GM12878 (cell line): Measurements from ENCODE around the gene LYPD6. TPM values are rescaled to one million over a fixed set of nuclear protein-coding genes. Genes with fewer than 3 reads are reported as not detected.

Experiments used
- ATAC-seq: fragments of 200-7000 bp; cut with Tn5 transposase; 3 replicates; pipeline ENCODE4 v1.9.1; 2020; ENCODE audit warnings: mild to moderate bottlenecking, moderate library complexity
- BruUV-seq: library from RNA; stranded (reverse); fragments of 400-500 nt; replicated peaks from 2 replicates; lab custom pipeline; 2021; lab: Mats Ljungman, UMichigan
- CTCF ChIA-PET: fragments of 300-600 bp; sonication (Branson Sonifier 250); formaldehyde crosslinking; extraction: SDS; loops from one replicate; lab custom pipeline; 2021; ENCODE audit warnings: inconsistent platforms; lab: Yijun Ruan, JAX
- POLR2A ChIA-PET: fragments of 350-600 bp; formaldehyde crosslinking; extraction: SDS; loops from one replicate; lab custom pipeline; 2021; ENCODE audit warnings: inconsistent platforms; lab: Charles Lee
- RAD21 ChIA-PET: fragments of 300-600 bp; sonication (Branson Sonifier 250); formaldehyde crosslinking; loops from one replicate; lab custom pipeline; 2023; ENCODE audit warnings: antibody characterized with exemption; ENCODE audit not compliant: unreplicated experiment; lab: Charles Lee
- SMC1A ChIA-PET: fragments of 300-600 bp; sonication (Branson Sonifier 250); formaldehyde crosslinking; loops from one replicate; lab custom pipeline; 2023; ENCODE audit not compliant: unreplicated experiment, uncharacterized antibody; lab: Charles Lee
- DNase-seq: peaks from one replicate; pipeline ENCODE4 v3.0.0-alpha.2; 2011; ENCODE audit warnings: low read depth, low spot score
- FAIRE-seq: peaks from 3 replicates; lab custom pipeline; 2011; peaks lifted over from hg19 to GRCh38; lab: Jason Lieb, UNC
- H2AFZ ChIP-seq: 2 replicates; pipeline ENCODE4 v1.6.0; 2011; ENCODE audit warnings: low read depth, low read length, control low read depth; ENCODE audit not compliant: control insufficient read depth
- H3K27ac ChIP-seq: 2 replicates; pipeline ENCODE4 v1.5.1; 2011; ENCODE audit warnings: control low read depth; ENCODE audit not compliant: control insufficient read depth, insufficient read depth
- H3K27me3 ChIP-seq, 2 experiments: replicated peaks in 1 of 2; 2 replicates each; pipeline versions ENCODE4 v1.6.0 to v1.6.1; 2011; ENCODE audit warnings: low read length in 1 of 2; ENCODE audit not compliant: control insufficient read depth in 2 of 2, insufficient read depth in 2 of 2
- H3K36me3 ChIP-seq, 2 experiments: 2 replicates each; pipeline ENCODE4 v1.5.1; 2011; ENCODE audit warnings: low read length in 1 of 2; ENCODE audit not compliant: control insufficient read depth in 2 of 2, insufficient read depth in 2 of 2
- H3K4me1 ChIP-seq: 2 replicates; pipeline ENCODE4 v1.6.1; 2011; ENCODE audit warnings: mild to moderate bottlenecking, low read length, moderate library complexity, mixed read lengths; ENCODE audit not compliant: control insufficient read depth, insufficient read depth
- H3K4me2 ChIP-seq: 2 replicates; pipeline ENCODE4 v1.6.0; 2011; ENCODE audit warnings: control low read depth; ENCODE audit not compliant: control insufficient read depth, insufficient read depth
- H3K4me3 ChIP-seq: fragments of 200-600 bp; sonication (generic); 2 replicates; pipeline ENCODE4 v1.5.1; 2016
- H3K79me2 ChIP-seq: 2 replicates; pipeline ENCODE4 v1.6.0; 2011; ENCODE audit warnings: low read length; ENCODE audit not compliant: control insufficient read depth, insufficient read depth
- H3K9ac ChIP-seq: 2 replicates; pipeline ENCODE4 v1.8.0; 2011; ENCODE audit warnings: low read length, control low read depth, mixed read lengths; ENCODE audit not compliant: control insufficient read depth, insufficient read depth
- H3K9me3 ChIP-seq: replicated peaks from 3 replicates; pipeline ENCODE4 v1.5.1; 2011; ENCODE audit warnings: mild to moderate bottlenecking, low read length; ENCODE audit not compliant: control insufficient read depth, insufficient read depth
- H4K20me1 ChIP-seq: 2 replicates; pipeline ENCODE4 v1.6.0; 2011; ENCODE audit not compliant: control insufficient read depth, insufficient read depth
- CHD4 ChIP-seq: fragments of 200-600 bp; sonication (generic); IDR thresholded peaks from 2 replicates; pipeline ENCODE4 v1.6.1; 2016; ENCODE audit warnings: mild to moderate bottlenecking
- CREB1 ChIP-seq: IDR thresholded peaks from 2 replicates; pipeline ENCODE4 v1.6.1; 2012; ENCODE audit warnings: low read depth, mild to moderate bottlenecking, inconsistent platforms
- EZH2 ChIP-seq: IDR thresholded peaks from 2 replicates; pipeline ENCODE4 v1.6.1; 2012; ENCODE audit warnings: low read depth, mild to moderate bottlenecking, control low read depth, inconsistent platforms, low read length, borderline replicate concordance; ENCODE audit not compliant: control insufficient read depth
- FOS ChIP-seq: IDR thresholded peaks from 3 replicates; pipeline ENCODE4 v1.6.1; 2011; ENCODE audit warnings: borderline replicate concordance; ENCODE audit not compliant: insufficient read length; ENCODE audit errors: extremely low read depth
- IRF3 ChIP-seq: fragments of 450-650 bp; IDR thresholded peaks from 2 replicates; pipeline ENCODE4 v1.6.1; 2014; ENCODE audit warnings: mild to moderate bottlenecking
- JUND ChIP-seq: IDR thresholded peaks from 2 replicates; pipeline ENCODE4 v1.6.1; 2012; ENCODE audit warnings: low read depth, mild to moderate bottlenecking, low read length, improper control_type of control experiment, moderate library complexity
- NFIC ChIP-seq: IDR thresholded peaks from 2 replicates; pipeline ENCODE4 v1.6.1; 2012; ENCODE audit warnings: low read depth, mild to moderate bottlenecking, inconsistent platforms, low read length, moderate library complexity
- PML ChIP-seq: IDR thresholded peaks from 2 replicates; pipeline ENCODE4 v1.6.1; 2012; ENCODE audit warnings: low read length, inconsistent platforms
- RELA ChIP-seq: fragments of 450-650 bp; IDR thresholded peaks from 2 replicates; pipeline ENCODE4 v1.8.0; 2014; ENCODE audit warnings: borderline replicate concordance; ENCODE audit not compliant: partially characterized antibody
- RFX5 ChIP-seq: IDR thresholded peaks from 2 replicates; pipeline ENCODE4 v1.6.1; 2011; ENCODE audit warnings: low read depth, low read length, improper control_type of control experiment
- SIN3A ChIP-seq: IDR thresholded peaks from 2 replicates; pipeline ENCODE4 v1.6.1; 2012; ENCODE audit warnings: low read depth, low read length, improper control_type of control experiment
- SMAD5 ChIP-seq: IDR thresholded peaks from 2 replicates; pipeline ENCODE4 v1.6.1; 2016; ENCODE audit warnings: antibody characterized with exemption, low read depth
- TBL1XR1 ChIP-seq: IDR thresholded peaks from 2 replicates; pipeline ENCODE4 v1.6.1; 2012; ENCODE audit warnings: low read depth, low read length, improper control_type of control experiment
- ZBED1 ChIP-seq: IDR thresholded peaks from 2 replicates; pipeline ENCODE4 v1.6.1; 2016; ENCODE audit warnings: borderline replicate concordance
- ZNF207 ChIP-seq: fragments of 450-650 bp; IDR thresholded peaks from 2 replicates; pipeline ENCODE4 v1.6.1; 2014; ENCODE audit warnings: antibody characterized with exemption, mild to moderate bottlenecking, borderline replicate concordance
- WGBS: methylation state at CpG from one replicate; pipeline ENCODE4 v1.1.6; 2016; ENCODE audit warnings: low lambda C conversion rate; ENCODE audit not compliant: insufficient replicate concordance, insufficient coverage; ENCODE audit errors: missing lambda C conversion rate; 5-methylcytosine and 5-hydroxymethylcytosine counted together
- in situ Hi-C: fragments of 300-500 bp; cut with MboI; formaldehyde crosslinking; loops from 9 replicates; pipeline ENCODE4 v1.14.3; 2018; ENCODE audit warnings: mixed read lengths
- intact Hi-C: fragments of 100-400 bp; cut with micrococcal nuclease; formaldehyde crosslinking; loops from one replicate; pipeline ENCODE4 v1.14.2; 2022; ENCODE audit not compliant: unreplicated experiment
- polyA plus RNA-seq, 11 experiments: library from polyadenylated mRNA; depleted of rRNA in 4 of 11; unstranded in 6 of 11; stranded (reverse) in 5 of 11; fragments of >200 nt; fragmentation: Nextera tagmentation in 4 of 11; fragmentation: Illumina TruSeq in 1 of 11; extraction: Ambion mirVana in 4 of 11; extraction: Trizol in 1 of 11; gene quantifications; 1 replicate in 1 of 11; 2 replicates in 10 of 11; pipeline versions ENCODE4 v1.2.1 to v1.2.3, GENCODE V29; 2011 to 2016; ENCODE audit warnings: inconsistent platforms in 2 of 11, missing spikeins in 2 of 11, low read depth in 1 of 11
- total RNA-seq, 4 experiments: library from RNA; depleted of rRNA in 3 of 4; stranded (reverse); fragments of >200 nt in 3 of 4; fragmentation: Illumina TruSeq in 1 of 4; extraction: Trizol in 1 of 4; gene quantifications; 2 replicates each; pipeline versions ENCODE4 v1.2.1 to v1.2.3, GENCODE V29; 2013 to 2021

Gene LYPD6
- total and polyA plus RNA-seq, 10 of the 15 experiments (the other 5 are each of a cell fraction or from before 2014, with no cell fraction given): not detected

GRCh38 chr2:149427387-149427786 is 97.0 kb downstream of the LYPD6 start:
- no peak for ATAC-seq

GRCh38 chr2:149428783-149429182 is 98.4 kb downstream of the LYPD6 start:
- H3K4me1 ChIP-seq: no peaks in the 10 kb centered on the region
- H3K27me3 ChIP-seq: peaks cover 0 to 2% of the 10 kb centered on the region in 2 experiments; a peak in 1 of 4 replicates
- H3K9me3 ChIP-seq: no peaks in the 10 kb centered on the region
- ChIA-PET CTCF (interaction anchor here (1.4 kb wide), 1 partner anchor 133 kb away, joined by 3 read pairs; no protein-coding TSS in a partner anchor), SMC1A (interaction anchor here (0.6 to 0.9 kb wide), 2 partner anchors 330 to 411 kb away, joined by 3 read pairs; no protein-coding TSS in a partner anchor), RAD21 (no interaction called here), POLR2A (no interaction called here)
- no peak overlapping the region for H2AFZ ChIP-seq
- H3K9ac ChIP-seq: no peak overlapping the region
- H3K27ac ChIP-seq: no peak overlapping the region
- H4K20me1 ChIP-seq: no peaks in the 10 kb centered on the region
- ATAC-seq: no peak
- no peak overlapping the region for H3K4me2 ChIP-seq
- BruUV-seq: no TSS peak
- no peak overlapping the region for H3K4me3 ChIP-seq
- in situ Hi-C loops: no loop called here
- no peaks in the 10 kb centered on the region for H3K79me2 ChIP-seq
- FAIRE-seq: no peak
- intact Hi-C loops: no loop called here
- H3K36me3 ChIP-seq: no peaks in the 10 kb centered on the region
- 48% methylated on average over 2 of the region's 2 CpGs for WGBS
- no peak for DNase-seq
- no peak for TF ChIP-seq CHD4
- no peak for TF ChIP-seq EZH2
- no peak for TF ChIP-seq PML
- TF ChIP-seq FOS: no peak
- no peak for TF ChIP-seq SIN3A
- no peak for TF ChIP-seq ZNF207
- TF ChIP-seq RFX5: no peak
- TF ChIP-seq CREB1: no peak
- no peak for TF ChIP-seq SMAD5
- TF ChIP-seq NFIC: no peak
- TF ChIP-seq JUND: no peak
- TF ChIP-seq ZBED1: no peak
- no peak for TF ChIP-seq RELA

More at GRCh38 chr2:149427387-149427786, 97.0 kb downstream of the LYPD6 start:
- H3K4me3 ChIP-seq: no peak overlapping the region
- no peaks in the 10 kb centered on the region for H3K4me1 ChIP-seq
- H3K4me2 ChIP-seq: no peak overlapping the region
- intact Hi-C loops (no loop called here), in situ Hi-C loops (no loop called here)
- 67% methylated on average over 3 of the region's 3 CpGs for WGBS
- no peak overlapping the region for H3K27ac ChIP-seq
- no peak overlapping the region for H2AFZ ChIP-seq
- FAIRE-seq: no peak
- SMC1A ChIA-PET: no interaction called here
- no peak for DNase-seq
- H3K27me3 ChIP-seq: peaks cover 0 to 2% of the 10 kb centered on the region in 2 experiments; a peak in 2 of 4 replicates
- POLR2A ChIA-PET: no interaction called here
- no TSS peak for BruUV-seq
- no peak for TF ChIP-seq TBL1XR1
- no peak for TF ChIP-seq IRF3
- RAD21 ChIA-PET: no interaction called here
- CTCF ChIA-PET: interaction anchor here (1.1 kb wide), 1 partner anchor 410 kb away, joined by 3 read pairs; no protein-coding TSS in a partner anchor
- H3K9ac ChIP-seq: no peak overlapping the region
- no peaks in the 10 kb centered on the region for H4K20me1 ChIP-seq
- no peaks in the 10 kb centered on the region for H3K9me3 ChIP-seq
- no peaks in the 10 kb centered on the region for H3K79me2 ChIP-seq
- no peaks in the 10 kb centered on the region for H3K36me3 ChIP-seq
